Vagina (tissue), 2 donors: Measurements from ENCODE around the gene KDM4C. TPM values are rescaled to one million over a fixed set of nuclear protein-coding genes. Genes with fewer than 3 reads are reported as not detected.

ENCODE experiments used
- DNase-seq, 2 donors: peaks; one replicate each; pipeline ENCODE4 v3.0.0-alpha.2; 2017; ENCODE audit errors: extremely low spot score in 2 of 2
- H3K27ac ChIP-seq: fragments of 200-600 bp; sonication (generic); one replicate; pipeline ENCODE4 v1.5.1; 2019
- H3K27me3 ChIP-seq: fragments of 200-600 bp; sonication (generic); one replicate; pipeline ENCODE4 v1.5.1; 2019
- H3K36me3 ChIP-seq, 2 donors: fragments of 200-600 bp; sonication (generic); one replicate each; pipeline ENCODE4 v1.5.1; 2017 to 2019
- H3K4me1 ChIP-seq: fragments of 200-600 bp; sonication (generic); one replicate; pipeline ENCODE4 v1.5.1; 2019
- H3K4me3 ChIP-seq, 2 donors: fragments of 200-600 bp; sonication (generic); 1 replicate in 1 of 2; 2 replicates in 1 of 2; pipeline ENCODE4 v1.5.1; 2016 to 2019
- H3K9me3 ChIP-seq: fragments of 200-600 bp; sonication (generic); one replicate; pipeline ENCODE4 v1.5.1; 2019
- CTCF ChIP-seq, 3 experiments: fragments of 450-650 bp in 2 of 3; fragments of 200-600 bp in 1 of 3; sonication (generic) in 1 of 3; IDR thresholded peaks; one replicate each; pipeline ENCODE4 v1.5.1; 2017 to 2019; ENCODE audit warnings: antibody characterized with exemption in 3 of 3, mild to moderate bottlenecking in 2 of 3, moderate library complexity in 2 of 3
- POLR2A ChIP-seq, 2 donors: fragments of 450-650 bp; IDR thresholded peaks; one replicate each; pipeline ENCODE4 v1.6.1; 2017; ENCODE audit warnings: antibody characterized with exemption in 2 of 2, mild to moderate bottlenecking in 2 of 2, moderate library complexity in 2 of 2
- POLR2AphosphoS5 ChIP-seq, 2 donors: sonication (generic); formaldehyde crosslinking; IDR thresholded peaks; one replicate each; pipeline ENCODE4 v1.9.0; 2017; ENCODE audit warnings: antibody characterized with exemption in 2 of 2, mild to moderate bottlenecking in 2 of 2, low read depth in 1 of 2; ENCODE audit not compliant: insufficient read depth in 1 of 2
- intact Hi-C: fragments of 100-400 bp; cut with DNase I; formaldehyde crosslinking; loops from one replicate; pipeline ENCODE4 v1.15.1; 2023
- total RNA-seq: library from RNA; depleted of rRNA; stranded (reverse); fragments of >200 nt; gene quantifications from one replicate; pipeline ENCODE4 v1.2.3, GENCODE V29; 2016

Gene KDM4C
- total RNA-seq, 1 donor from 2014 or later: 35.6 TPM

- no peak for TF ChIP-seq POLR2A (IDR thresholded peaks at IDR 0.05)
- no peak for TF ChIP-seq CTCF (IDR thresholded peaks at IDR 0.05)
- no peak for TF ChIP-seq POLR2AphosphoS5 (IDR thresholded peaks at IDR 0.05; ENCODE audit: insufficient read depth in 1 of 2, low read depth in 1 of 2)
- no peaks in the 10 kb centered on the region for H3K9me3 ChIP-seq
- DNase-seq: no peak
- intact Hi-C loops: no loop called here
- no peak overlapping the region for H3K27ac ChIP-seq
- H3K36me3 ChIP-seq: peaks cover 0 to 3% of the 10 kb centered on the region in 2 donors
- no peaks in the 10 kb centered on the region for H3K4me1 ChIP-seq
- no peak overlapping the region for H3K4me3 ChIP-seq
- H3K27me3 ChIP-seq: no peaks in the 10 kb centered on the region
Measured at GRCh38 chr9:6876195-6876894, 118.6 kb downstream of the KDM4C start.

GRCh38 chr9:6877671-6878161 is 119.9 kb downstream of the KDM4C start:
- Histone ChIP-seq H3K4me1 (no peaks in the 10 kb centered on the region), H3K9me3 (no peaks in the 10 kb centered on the region), H3K4me3 (no peak overlapping the region), H3K27ac (no peak overlapping the region), H3K27me3 (no peaks in the 10 kb centered on the region), H3K36me3 (peaks cover 0 to 3% of the 10 kb centered on the region in 2 donors)
- TF ChIP-seq POLR2A (IDR thresholded peaks at IDR 0.05): no peak
- TF ChIP-seq POLR2AphosphoS5 (IDR thresholded peaks at IDR 0.05; ENCODE audit: insufficient read depth in 1 of 2, low read depth in 1 of 2): no peak
- no peak for TF ChIP-seq CTCF (IDR thresholded peaks at IDR 0.05)
- intact Hi-C loops: no loop called here
- DNase-seq: no peak

GRCh38 chr9:6880626-6881025 is 122.9 kb downstream of the KDM4C start:
- intact Hi-C loops: no loop called here
- Histone ChIP-seq H3K4me3 (no peak overlapping the region), H3K27me3 (no peaks in the 10 kb centered on the region), H3K36me3 (peaks cover 0 to 3% of the 10 kb centered on the region in 2 donors), H3K4me1 (no peaks in the 10 kb centered on the region), H3K27ac (no peak overlapping the region), H3K9me3 (no peaks in the 10 kb centered on the region)
- DNase-seq: no peak
- TF ChIP-seq POLR2AphosphoS5 (IDR thresholded peaks at IDR 0.05; ENCODE audit: insufficient read depth in 1 of 2, low read depth in 1 of 2) (no peak), POLR2A (IDR thresholded peaks at IDR 0.05) (no peak), CTCF (IDR thresholded peaks at IDR 0.05) (no peak)

GRCh38 chr9:6884101-6884500 is 126.3 kb downstream of the KDM4C start:
- H3K27ac ChIP-seq: no peak overlapping the region
- intact Hi-C loops: no loop called here
- no peak overlapping the region for H3K4me3 ChIP-seq
- no peaks in the 10 kb centered on the region for H3K9me3 ChIP-seq
- H3K4me1 ChIP-seq: no peaks in the 10 kb centered on the region
- DNase-seq: no peak
- TF ChIP-seq POLR2AphosphoS5 (IDR thresholded peaks at IDR 0.05; ENCODE audit: insufficient read depth in 1 of 2, low read depth in 1 of 2) (no peak), CTCF (IDR thresholded peaks at IDR 0.05) (no peak), POLR2A (IDR thresholded peaks at IDR 0.05) (no peak)
- H3K36me3 ChIP-seq: peaks cover 0 to 3% of the 10 kb centered on the region in 2 donors
- H3K27me3 ChIP-seq: no peaks in the 10 kb centered on the region

- H3K9me3 ChIP-seq: no peaks in the 10 kb centered on the region
- intact Hi-C loops: no loop called here
- H3K4me3 ChIP-seq: no peak overlapping the region
- peaks cover 0 to 3% of the 10 kb centered on the region in 2 donors for H3K36me3 ChIP-seq
- no peak overlapping the region for H3K27ac ChIP-seq
- DNase-seq: no peak
- H3K27me3 ChIP-seq: no peaks in the 10 kb centered on the region
- no peaks in the 10 kb centered on the region for H3K4me1 ChIP-seq
- TF ChIP-seq CTCF (IDR thresholded peaks at IDR 0.05): no peak
- TF ChIP-seq POLR2AphosphoS5 (IDR thresholded peaks at IDR 0.05; ENCODE audit: insufficient read depth in 1 of 2, low read depth in 1 of 2): no peak
- TF ChIP-seq POLR2A (IDR thresholded peaks at IDR 0.05): no peak
Measured at GRCh38 chr9:6884990-6885389, 127.2 kb downstream of the KDM4C start.
